Measurements from ENCODE around the gene LAMTOR5. TPM values are rescaled to one million over a fixed set of nuclear protein-coding genes. Genes with fewer than 3 reads are reported as not detected.
A peak's percentile ranks its signal among the peaks of the same experiment; 100 is the strongest.

Gene LAMTOR5
- polyA plus RNA-seq, 3 donors = 304 to 420 (median 368) TPM

GRCh38 chr1:110444561-110444960 lies 37.1 kb upstream of the LAMTOR5 start:
- 69% methylated on average over 8 of the region's 8 CpGs for WGBS (ENCODE audit: insufficient coverage)
- Histone ChIP-seq H2AFZ (ENCODE audit: insufficient read depth, low read depth, low read length, poor library complexity, severe bottlenecking) (no peak overlapping the region), H3K79me2 (ENCODE audit: insufficient read depth, low read length) (no peaks in the 10 kb centered on the region), H3K36me3 (replicated peaks in 1 of 2; ENCODE audit: control insufficient read depth in 1 of 2, insufficient read depth in 2 of 2, low read length in 2 of 2) (no peaks in the 10 kb centered on the region), H3K4me2 (replicated peaks; ENCODE audit: extremely low read depth, low read length, poor library complexity, severe bottlenecking) (no peak overlapping the region), H3K27me3 (ENCODE audit: control insufficient read depth in 2 of 2, insufficient read depth in 2 of 2, low read length in 2 of 2) (no peaks in the 10 kb centered on the region), H3K9ac (ENCODE audit: insufficient read depth, low read length, poor library complexity, severe bottlenecking) (no peak overlapping the region), H3K9me3 (replicated peaks in 1 of 2; ENCODE audit: control insufficient read depth in 1 of 2, insufficient read depth in 1 of 2, low read length in 2 of 2) (no peaks in the 10 kb centered on the region), H3K4me1 (ENCODE audit: control insufficient read depth in 1 of 2, insufficient read depth in 2 of 2, low read length in 2 of 2) (peaks cover 5 to 8% of the 10 kb centered on the region in 2 donors), H3K27ac (ENCODE audit: low read depth in 1 of 2, low read length in 2 of 2) (no peak overlapping the region), H3K4me3 (replicated peaks in 1 of 3; ENCODE audit: low read depth in 2 of 3, low read length in 3 of 3) (no peak overlapping the region), H4K20me1 (ENCODE audit: insufficient read depth, low read length) (no peaks in the 10 kb centered on the region)
- no peak for TF ChIP-seq CTCF (IDR thresholded peaks at IDR 0.05)
- peaks cover 0 to 2% (median 0%) of the 10 kb centered on the region in 7 donors for H3K9me3 Mint-ChIP-seq
- peaks cover 1 to 7% (median 5%) of the 10 kb centered on the region in 3 donors for H3K27me3 Mint-ChIP-seq (ENCODE audit: low read depth in 3 of 3)
- no peak for DNase-seq
- H3K4me1 Mint-ChIP-seq = peaks cover 19% of the 10 kb centered on the region
- H3K4me3 Mint-ChIP-seq = no peak overlapping the region
- no peak overlapping the region for H3K27ac Mint-ChIP-seq
- intact Hi-C loops (cut with micrococcal nuclease) = no loop called here
- no peaks in the 10 kb centered on the region for H3K36me3 Mint-ChIP-seq

GRCh38 chr1:110443451-110443850 lies 36.0 kb upstream of the LAMTOR5 start:
- Mint-ChIP-seq H3K9me3 (peaks cover 0 to 2% (median 0%) of the 10 kb centered on the region in 7 donors), H3K27me3 (ENCODE audit: low read depth in 3 of 3) (peaks cover 1 to 5% (median 1%) of the 10 kb centered on the region in 3 donors), H3K4me3 (no peak overlapping the region), H3K36me3 (no peaks in the 10 kb centered on the region), H3K4me1 (peaks cover 19% of the 10 kb centered on the region), H3K27ac (no peak overlapping the region)
- Histone ChIP-seq H3K9ac (ENCODE audit: insufficient read depth, low read length, poor library complexity, severe bottlenecking) (no peak overlapping the region), H3K9me3 (replicated peaks in 1 of 2; ENCODE audit: control insufficient read depth in 1 of 2, insufficient read depth in 1 of 2, low read length in 2 of 2) (no peaks in the 10 kb centered on the region), H3K4me2 (replicated peaks; ENCODE audit: extremely low read depth, low read length, poor library complexity, severe bottlenecking) (no peak overlapping the region), H3K4me1 (ENCODE audit: control insufficient read depth in 1 of 2, insufficient read depth in 2 of 2, low read length in 2 of 2) (peaks cover 5 to 8% of the 10 kb centered on the region in 2 donors), H3K36me3 (replicated peaks in 1 of 2; ENCODE audit: control insufficient read depth in 1 of 2, insufficient read depth in 2 of 2, low read length in 2 of 2) (no peaks in the 10 kb centered on the region), H2AFZ (ENCODE audit: insufficient read depth, low read depth, low read length, poor library complexity, severe bottlenecking) (peak overlapping the region; percentile 46), H3K4me3 (replicated peaks in 1 of 3; ENCODE audit: low read depth in 2 of 3, low read length in 3 of 3) (no peak overlapping the region), H4K20me1 (ENCODE audit: insufficient read depth, low read length) (no peaks in the 10 kb centered on the region), H3K27ac (ENCODE audit: low read depth in 1 of 2, low read length in 2 of 2) (no peak overlapping the region), H3K27me3 (ENCODE audit: control insufficient read depth in 2 of 2, insufficient read depth in 2 of 2, low read length in 2 of 2) (no peaks in the 10 kb centered on the region), H3K79me2 (ENCODE audit: insufficient read depth, low read length) (no peaks in the 10 kb centered on the region)
- WGBS (ENCODE audit: insufficient coverage) = 40% methylated on average over 7 of the region's 8 CpGs
- intact Hi-C loops (cut with micrococcal nuclease) = no loop called here
- no peak for TF ChIP-seq CTCF (IDR thresholded peaks at IDR 0.05)
- no peak for DNase-seq
